T-helper 9 cell (primary cell): ENCODE measurements around the gene GSTO2.

Experiments used
- DNase-seq: peaks from one replicate; pipeline ENCODE4 v3.0.0-alpha.2; 2020

The GSTO2 gene

DNA sequence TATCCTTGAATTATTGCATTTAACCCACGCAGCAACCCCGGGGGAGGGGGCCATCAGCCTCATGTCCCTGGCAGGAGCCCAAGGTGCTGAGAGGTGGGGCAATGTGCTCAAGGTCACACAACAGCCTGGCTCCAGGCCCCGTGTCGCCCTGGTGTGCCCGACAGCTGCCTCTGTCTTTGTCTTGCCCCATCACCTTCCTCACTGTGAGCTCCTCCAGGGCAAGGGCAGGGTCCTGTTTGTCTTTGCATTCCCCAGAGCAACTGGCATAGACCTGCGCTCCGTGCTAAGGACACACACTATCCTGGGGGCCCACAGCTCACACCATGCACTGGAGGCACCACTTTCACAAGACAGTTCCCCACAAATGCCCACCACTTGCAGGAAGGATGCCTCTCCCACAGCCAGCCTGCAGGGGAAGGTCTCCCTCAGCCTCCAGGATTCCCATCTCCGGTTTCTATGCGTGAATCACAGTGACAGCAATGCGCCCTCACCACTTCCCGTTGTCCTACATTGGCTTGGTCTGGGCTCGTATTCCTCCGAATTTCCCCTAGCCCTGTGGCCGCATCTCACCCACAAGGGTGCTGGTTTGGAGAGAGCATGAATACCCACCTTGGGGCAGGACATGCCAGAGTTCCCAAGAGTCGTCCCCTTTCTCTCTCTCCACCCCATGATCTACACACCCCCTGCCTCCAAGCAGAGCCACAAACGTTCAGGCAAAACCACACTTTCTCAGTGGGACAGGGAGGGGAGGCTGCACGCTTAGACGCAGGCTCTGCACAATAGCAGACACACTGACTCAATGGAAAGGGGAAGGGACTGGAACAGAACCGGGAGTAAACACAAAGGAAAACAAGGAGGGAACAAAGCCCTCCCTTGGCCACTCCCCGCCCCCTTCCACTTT lies 59.0 kb downstream of the GSTO2 start:
- DNase-seq, result no peak

DNA sequence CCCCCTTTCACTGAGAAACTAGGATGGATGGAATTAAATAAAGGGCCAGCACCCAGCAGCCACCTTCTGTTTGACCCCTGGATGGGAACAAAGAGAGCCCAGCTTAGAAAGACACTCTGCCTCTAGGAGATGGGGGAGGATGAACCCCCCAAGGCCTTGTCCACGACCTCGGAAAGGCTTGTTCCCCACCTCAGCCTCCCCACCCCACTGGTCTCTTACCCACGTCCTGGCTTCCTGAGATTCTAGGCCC lies 59.6 kb downstream of the GSTO2 start:
- DNase-seq, result no peak

GRCh38 chr10:104328896-104329710 lies 60.1 kb downstream of the GSTO2 start:
- DNase-seq, result peak; percentile 49

- DNase-seq, result no peak
Measured at GRCh38 chr10:104329735-104330134, 60.8 kb downstream of the GSTO2 start.

DNA sequence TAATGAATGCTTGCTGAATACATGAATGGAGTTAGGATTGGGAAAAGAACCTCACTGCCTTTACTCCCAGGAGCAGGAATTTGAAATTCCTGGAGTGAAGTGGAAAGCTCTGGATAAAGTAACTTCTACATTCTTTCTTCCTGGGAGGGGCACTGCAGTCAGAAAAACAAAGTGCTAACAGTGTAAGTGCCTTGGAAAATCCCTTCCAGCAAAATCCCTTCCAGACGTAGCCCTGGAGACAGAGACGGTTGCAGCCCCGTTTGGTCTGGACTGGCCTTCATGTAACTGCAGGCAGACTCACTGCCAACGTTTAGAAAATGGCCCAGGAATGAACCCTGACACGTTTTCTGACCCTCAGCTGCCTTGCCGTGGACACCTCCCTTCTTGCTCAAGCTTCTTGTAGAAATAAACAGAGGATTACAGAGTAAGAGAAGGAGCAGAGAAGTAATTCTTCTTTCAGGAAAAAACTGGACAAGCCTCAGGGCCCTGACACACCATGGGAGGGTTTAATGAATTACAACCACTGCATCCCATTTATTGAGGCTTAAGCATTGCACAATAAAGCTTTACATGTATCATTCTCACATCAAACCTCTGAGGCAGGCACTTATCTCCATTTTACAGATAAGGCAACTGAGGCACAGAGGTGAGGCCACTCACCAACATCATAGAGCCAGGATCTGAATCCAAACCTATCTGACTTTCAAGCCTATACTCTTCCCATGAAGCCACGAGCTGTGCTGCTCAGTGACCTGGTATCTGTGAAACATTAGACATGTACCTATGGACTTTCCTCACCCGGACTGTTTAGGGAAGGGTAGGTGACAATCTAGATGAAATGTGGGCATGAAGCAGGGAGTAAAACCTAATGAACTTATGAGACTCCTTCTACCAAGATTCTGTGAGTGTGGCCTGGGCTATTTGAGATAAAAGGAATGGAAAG lies 61.5 kb downstream of the GSTO2 start:
- DNase-seq, result no peak

- no peak for DNase-seq
Measured at GRCh38 chr10:104331208-104331838, 62.3 kb downstream of the GSTO2 start.

GRCh38 chr10:104332243-104333031 lies 63.5 kb downstream of the GSTO2 start:
- no peak for DNase-seq

DNA sequence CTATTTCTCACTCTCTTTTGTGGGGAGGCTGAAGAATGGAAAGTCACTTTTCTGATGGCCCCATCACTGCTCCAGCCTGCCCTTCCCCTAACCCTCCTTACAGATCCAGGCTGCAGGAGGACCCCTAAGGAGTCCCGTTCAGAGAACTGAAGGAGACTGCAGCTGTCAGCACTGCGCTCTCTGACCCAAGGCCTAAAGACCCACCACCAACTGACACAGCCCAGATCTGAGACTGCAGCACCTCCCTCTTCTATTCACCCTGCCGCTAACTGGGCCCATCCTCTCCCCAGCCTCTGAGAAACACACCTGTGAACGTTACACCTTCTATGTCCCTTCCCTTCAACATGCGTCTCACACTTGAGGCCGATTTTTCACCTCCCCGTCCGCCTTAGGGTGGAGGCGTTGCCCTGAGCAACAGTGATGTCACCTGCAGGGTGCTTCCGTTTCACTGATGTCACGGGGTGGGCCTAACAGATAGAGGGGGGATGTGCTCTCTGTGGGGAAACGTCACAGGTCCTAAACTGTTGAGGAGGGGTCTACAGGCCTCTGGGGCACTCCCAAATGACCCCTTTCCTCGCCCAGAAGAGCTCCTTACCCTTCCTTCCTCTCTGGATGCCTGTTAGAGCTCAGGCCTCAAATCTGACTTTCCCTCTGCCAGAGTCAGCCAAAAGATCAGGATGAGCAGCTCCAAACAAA lies 64.2 kb downstream of the GSTO2 start:
- DNase-seq, result peak; percentile 44

GRCh38 chr10:104333728-104334373 lies 64.9 kb downstream of the GSTO2 start:
- DNase-seq, result no peak

DNA sequence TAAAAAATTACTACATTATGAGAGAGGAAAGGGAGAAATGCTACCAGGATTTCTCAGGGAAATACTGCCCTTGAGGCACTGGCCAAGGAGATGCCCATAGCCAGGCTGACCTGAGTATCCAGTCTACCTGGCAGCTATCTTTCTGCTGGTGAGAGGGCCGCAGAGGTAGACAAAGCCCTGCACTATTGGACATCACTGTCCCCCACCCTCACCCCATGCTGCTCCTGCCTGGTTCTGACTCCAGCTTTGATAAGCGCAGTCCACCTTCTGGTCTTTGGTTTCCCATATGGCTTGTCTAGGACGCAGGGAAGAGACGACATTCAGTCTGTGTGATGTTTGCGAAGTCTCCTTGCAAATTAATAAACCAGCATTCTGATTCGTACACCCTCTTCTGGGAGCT lies 65.6 kb downstream of the GSTO2 start:
- DNase-seq, result no peak

DNA sequence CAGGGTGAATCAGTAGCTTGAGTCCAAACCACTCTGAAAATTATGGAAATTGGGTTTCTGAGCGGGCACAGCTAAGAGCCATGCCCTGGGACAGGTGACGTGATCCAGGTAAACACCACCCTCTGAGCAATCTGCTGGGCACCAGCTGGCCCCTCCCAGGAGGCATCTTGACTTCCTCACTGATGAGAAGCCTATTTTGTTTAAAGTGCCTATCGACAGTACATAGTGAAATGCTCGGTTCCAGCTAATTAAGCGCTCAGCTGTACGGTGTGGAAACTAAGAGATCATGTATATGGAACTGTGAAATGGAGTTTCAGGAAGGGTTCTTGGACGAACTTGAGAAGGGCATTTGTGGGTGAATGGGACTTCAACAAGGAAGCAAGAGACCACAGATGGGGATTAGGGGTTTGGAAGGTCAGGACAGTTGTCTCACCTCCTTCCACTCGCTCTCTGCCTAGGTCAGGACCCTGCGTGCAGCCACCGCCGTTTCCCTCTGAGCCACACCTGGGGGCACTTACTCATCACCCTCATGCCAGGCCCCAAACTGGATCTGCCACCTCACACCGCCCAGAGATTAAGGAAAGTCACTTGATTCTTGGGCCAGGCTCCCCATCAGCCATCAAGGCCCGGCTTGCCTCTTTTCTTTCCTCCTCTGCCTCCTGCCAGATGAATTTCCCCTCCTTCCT lies 66.1 kb downstream of the GSTO2 start:
- no peak for DNase-seq

- no peak for DNase-seq
Measured at GRCh38 chr10:104336821-104337467, 68.0 kb downstream of the GSTO2 start.

GRCh38 chr10:104337521-104337984 lies 68.6 kb downstream of the GSTO2 start:
- no peak for DNase-seq

DNA sequence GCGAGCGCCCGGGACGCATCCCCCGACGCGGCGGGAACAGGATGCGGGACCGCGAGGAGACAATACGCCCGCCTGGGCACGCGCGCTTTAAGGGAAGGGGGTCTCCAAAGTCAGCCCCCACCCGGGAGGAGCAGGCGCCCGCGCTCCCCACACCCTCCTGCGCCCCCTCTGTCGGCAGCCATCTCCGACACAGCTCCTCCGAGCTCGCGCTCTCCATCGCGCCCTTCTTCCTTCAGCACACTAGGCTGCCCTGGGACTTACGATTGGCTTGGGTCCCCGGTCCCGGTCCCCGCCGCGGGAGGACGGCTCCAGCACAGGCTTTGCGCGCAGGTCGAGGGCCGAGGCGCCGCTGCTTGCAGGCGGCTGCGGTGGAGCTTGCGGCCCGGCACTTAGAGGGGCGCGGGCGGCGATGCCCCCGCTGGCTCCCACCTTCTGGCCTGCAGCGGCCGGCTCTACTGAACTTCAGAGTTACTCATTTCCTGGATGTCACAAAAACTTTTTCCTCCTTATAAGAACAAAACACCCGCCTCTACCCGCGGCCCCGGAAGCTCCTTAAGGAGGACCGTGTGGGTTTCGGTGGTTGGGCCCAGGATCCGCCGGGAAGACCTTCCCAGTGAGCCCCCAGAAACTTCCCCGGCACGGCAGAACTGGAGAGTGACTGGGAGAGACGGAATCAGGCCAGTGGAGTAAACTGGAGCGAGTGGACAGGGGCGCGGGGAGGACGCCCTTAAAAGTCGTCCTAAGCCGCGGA lies 69.2 kb downstream of the GSTO2 start, which contains the start of gene ITPRIP:
Gene ITPRIP (minus strand): TSS at position 481 of the 751 bp plus-strand sequence. CDS start 22,414 bp downstream, outside the sequence.
- DNase-seq, result peak; percentile 63

DNA sequence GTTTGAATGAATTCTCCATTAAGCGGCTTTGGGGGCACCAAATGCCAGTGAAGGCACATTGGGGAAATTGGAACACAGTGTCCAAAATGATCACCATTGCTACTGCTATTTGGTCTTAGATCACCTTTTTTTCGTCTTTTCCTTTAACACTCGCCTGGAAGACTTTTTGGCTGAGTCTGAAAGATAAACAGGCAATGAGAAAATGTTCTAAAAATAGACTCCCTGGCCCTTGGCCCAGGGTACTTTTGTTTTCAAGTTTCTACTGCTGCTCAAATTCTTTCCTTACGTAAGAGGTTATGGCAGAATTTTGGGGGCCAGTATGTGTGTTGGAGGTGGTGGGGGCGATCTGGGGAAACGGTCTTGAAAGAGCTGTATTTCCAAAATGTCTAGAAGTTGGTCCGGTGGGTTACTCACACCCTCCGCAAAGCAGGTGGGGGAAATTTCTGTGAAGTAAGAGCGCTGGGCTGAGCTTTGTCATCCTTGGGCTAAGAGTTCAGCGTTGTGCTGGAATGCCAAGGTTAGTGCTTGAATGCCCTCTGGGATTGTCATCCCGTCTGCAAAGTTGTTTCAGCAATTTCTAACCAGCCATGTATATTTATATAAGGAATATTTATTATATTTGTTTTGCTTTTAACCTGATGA lies 70.6 kb downstream of the GSTO2 start:
- no peak for DNase-seq

DNA sequence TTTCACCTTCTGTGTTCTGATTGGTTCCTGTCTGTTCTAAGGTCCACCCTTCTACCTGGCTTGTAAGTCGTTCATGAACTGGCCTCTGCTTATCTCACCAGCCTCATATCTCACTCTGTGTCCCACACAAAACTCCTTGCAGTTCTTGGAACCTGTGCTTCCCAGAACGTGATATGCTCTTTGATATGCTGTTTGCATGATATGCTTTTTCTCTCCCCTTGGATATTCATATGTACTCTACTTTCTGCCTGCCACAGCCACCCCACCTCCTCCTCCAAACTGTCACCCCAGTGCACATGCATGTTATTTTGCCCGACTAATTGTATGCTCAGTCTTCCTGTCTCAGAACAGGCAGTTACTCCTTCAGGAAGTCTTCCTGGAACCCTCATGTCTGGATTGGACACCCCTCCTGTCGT lies 71.1 kb downstream of the GSTO2 start:
- no peak for DNase-seq

DNA sequence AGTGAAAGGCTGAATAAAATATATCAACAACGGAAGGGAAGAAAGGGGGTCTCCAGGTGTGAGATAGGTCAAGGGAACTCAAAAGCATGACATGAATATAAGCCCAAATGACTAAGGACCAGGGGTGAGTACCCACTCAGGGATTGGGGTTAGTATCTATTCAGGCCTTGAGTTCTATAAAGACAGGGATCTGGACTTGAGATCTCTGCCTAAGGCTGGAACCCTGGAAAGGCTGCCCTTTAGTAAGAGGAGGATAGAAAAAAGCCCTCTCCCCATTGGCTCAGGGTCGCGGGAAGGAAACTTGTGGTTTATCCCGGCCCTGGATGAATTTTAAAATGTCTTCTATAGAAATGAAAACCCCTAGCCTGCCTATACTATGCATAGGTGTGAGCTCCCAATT lies 71.7 kb downstream of the GSTO2 start:
- no peak for DNase-seq

- DNase-seq, result no peak
Measured at GRCh38 chr10:104342941-104343411, 74.0 kb downstream of the GSTO2 start.
